Tibial nerve (tissue), 4 donors: ENCODE measurements around the gene GAB1.

Source experiments
- CTCF ChIP-seq, 5 experiments: fragments of 200-600 bp in 3 of 5; fragments of 450-650 bp in 2 of 5; sonication (generic) in 3 of 5; IDR thresholded peaks; one replicate each; pipeline ENCODE4 v1.5.1; 2016 to 2019; ENCODE audit warnings: antibody characterized with exemption in 5 of 5, mild to moderate bottlenecking in 3 of 5, moderate library complexity in 2 of 5
- EP300 ChIP-seq, 2 donors: sonication (generic); formaldehyde crosslinking; IDR thresholded peaks; one replicate each; pipeline ENCODE4 v1.6.1; 2017; ENCODE audit warnings: antibody characterized with exemption in 2 of 2, mild to moderate bottlenecking in 1 of 2

GRCh38 chr4:143380629-143381028 is 44.0 kb downstream of the GAB1 start:
- TF ChIP-seq CTCF (IDR thresholded peaks at IDR 0.05) (no peak), EP300 (IDR thresholded peaks at IDR 0.05) (no peak)
